Lung (tissue), 12 donors: Measurements from ENCODE around the gene ESCO1. TPM values are rescaled to one million over a fixed set of nuclear protein-coding genes. Genes with fewer than 3 reads are reported as not detected.

Source experiments
- ATAC-seq: fragments of 200-7000 bp; cut with Tn5 transposase; one replicate; pipeline ENCODE4 v1.9.1; 2020; ENCODE audit warnings: moderate number of reproducible peaks; ENCODE audit not compliant: insufficient read depth, low FRiP score
- DNase-seq, 3 donors: peaks; one replicate each; pipeline ENCODE4 v3.0.0-alpha.2; 2013 to 2017
- H3K27ac ChIP-seq, 2 donors: one replicate each; pipeline ENCODE4 v1.5.1; 2013; ENCODE audit warnings: mild to moderate bottlenecking in 2 of 2, moderate library complexity in 2 of 2, control low read depth in 1 of 2, inconsistent platforms in 1 of 2, low read depth in 1 of 2, low read length in 1 of 2
- H3K27me3 ChIP-seq, 3 donors: one replicate each; pipeline ENCODE4 v1.5.1; 2013; ENCODE audit warnings: low read length in 2 of 3; ENCODE audit not compliant: control insufficient read depth in 3 of 3, insufficient read depth in 3 of 3
- H3K36me3 ChIP-seq, 4 donors: one replicate each; pipeline ENCODE4 v1.5.1; 2013; ENCODE audit warnings: low read length in 4 of 4, mild to moderate bottlenecking in 1 of 4, moderate library complexity in 1 of 4; ENCODE audit not compliant: control insufficient read depth in 4 of 4, insufficient read depth in 4 of 4
- H3K4me1 ChIP-seq, 5 donors: one replicate each; pipeline ENCODE4 v1.5.1; 2013; ENCODE audit warnings: low read length in 5 of 5, mild to moderate bottlenecking in 2 of 5, moderate library complexity in 1 of 5; ENCODE audit not compliant: control insufficient read depth in 5 of 5, insufficient read depth in 5 of 5
- H3K4me3 ChIP-seq: one replicate; pipeline ENCODE4 v1.5.1; 2013; ENCODE audit warnings: mild to moderate bottlenecking, control low read depth, moderate library complexity
- H3K9ac ChIP-seq, 2 donors: one replicate each; pipeline ENCODE4 v1.5.1; 2013; ENCODE audit warnings: low read length in 2 of 2, control low read depth in 1 of 2; ENCODE audit not compliant: insufficient read depth in 1 of 2
- H3K9me3 ChIP-seq, 4 donors: one replicate each; pipeline ENCODE4 v1.5.1; 2013; ENCODE audit warnings: low read length in 3 of 4, mild to moderate bottlenecking in 1 of 4, moderate library complexity in 1 of 4; ENCODE audit not compliant: control insufficient read depth in 4 of 4, insufficient read depth in 3 of 4
- CTCF ChIP-seq: IDR thresholded peaks from 2 replicates; pipeline ENCODE4 v1.5.1; 2012; ENCODE audit warnings: mild to moderate bottlenecking; ENCODE audit errors: control extremely low read depth, extremely low read depth
- WGBS, 2 donors: extraction: QIAGEN DNeasy Blood & Tissue Kit; methylation state at CpG; one replicate each; pipeline ENCODE4 v1.1.7; 2013; 5-methylcytosine and 5-hydroxymethylcytosine counted together
- polyA plus RNA-seq, 2 donors: library from polyadenylated mRNA; stranded (reverse); fragments of 200-250 nt; gene quantifications; one replicate each; pipeline ENCODE4 v1.2.1, GENCODE V29; 2013
- total RNA-seq, 2 donors: library from RNA; depleted of rRNA in 1 of 2; stranded (reverse); fragments of >200 nt in 1 of 2; gene quantifications; one replicate each; pipeline ENCODE4 v1.2.1, GENCODE V29; 2014 to 2021
- donor health status: control.
- donor health status: control.
- donor health status: Bipolar disorder and iron deficiency.
- donor health status: healthy.
- donor health status: DM: yes; HTN: yes; CAD: no.

The ESCO1 gene
- total and polyA plus RNA-seq, 4 donors, result 7.7 to 28.2 (median 12.7) TPM

GRCh38 chr18:21548647-21549046 is 51.9 kb downstream of the ESCO1 start:
- peaks cover 0 to 2% (median 0%) of the 10 kb centered on the region in 5 donors for H3K4me1 ChIP-seq
- peaks cover 5 to 14% (median 9%) of the 10 kb centered on the region in 4 donors for H3K36me3 ChIP-seq
- DNase-seq (no peak), ATAC-seq (no peak)
- TF ChIP-seq CTCF, result no peak
- no peaks in the 10 kb centered on the region for H3K27me3 ChIP-seq
- no peak overlapping the region for H3K9ac ChIP-seq
- H3K27ac ChIP-seq, result no peak overlapping the region
- H3K9me3 ChIP-seq, result no peaks in the 10 kb centered on the region
- WGBS, 2 donors, result 99 to 100% methylated on average over 2 of the region's 2 CpGs
- no peak overlapping the region for H3K4me3 ChIP-seq

- no peak for TF ChIP-seq CTCF
- DNase-seq (no peak), ATAC-seq (no peak)
- Histone ChIP-seq H3K27ac (no peak overlapping the region), H3K4me1 (peaks cover 0 to 2% (median 0%) of the 10 kb centered on the region in 5 donors), H3K9me3 (no peaks in the 10 kb centered on the region), H3K4me3 (no peak overlapping the region), H3K9ac (no peak overlapping the region), H3K27me3 (no peaks in the 10 kb centered on the region), H3K36me3 (peaks cover 5 to 14% (median 9%) of the 10 kb centered on the region in 4 donors)
- WGBS, 2 donors, result 97% methylated on average over 5 of the region's 5 CpGs
Observed at GRCh38 chr18:21546423-21546822, 54.1 kb downstream of the ESCO1 start.

GRCh38 chr18:21538230-21538629 is 62.3 kb downstream of the ESCO1 start:
- WGBS, 2 donors, result 94 to 96% methylated on average over 3 of the region's 3 CpGs
- Histone ChIP-seq H3K27ac (no peak overlapping the region), H3K4me3 (no peak overlapping the region), H3K4me1 (peaks cover 0 to 2% (median 0%) of the 10 kb centered on the region in 5 donors), H3K9ac (no peak overlapping the region), H3K27me3 (no peaks in the 10 kb centered on the region), H3K36me3 (peaks cover 7 to 19% (median 12%) of the 10 kb centered on the region in 4 donors), H3K9me3 (no peaks in the 10 kb centered on the region)
- no peak for ATAC-seq
- DNase-seq, result no peak
- no peak for TF ChIP-seq CTCF

- no peaks in the 10 kb centered on the region for H3K27me3 ChIP-seq
- WGBS, 2 donors, result 56 to 65% methylated on average over 1 of the region's 1 CpG
Observed at GRCh38 chr18:21534327-21534726, 66.2 kb downstream of the ESCO1 start.

More at GRCh38 chr18:21534327-21534726, 66.2 kb downstream of the ESCO1 start:
- no peak overlapping the region for H3K27ac ChIP-seq
- ATAC-seq (no peak), DNase-seq (no peak)
- no peaks in the 10 kb centered on the region for H3K9me3 ChIP-seq
- H3K4me3 ChIP-seq, result no peak overlapping the region
- H3K4me1 ChIP-seq, result peaks cover 0 to 2% (median 0%) of the 10 kb centered on the region in 5 donors
- TF ChIP-seq CTCF, result no peak
- H3K9ac ChIP-seq, result no peak overlapping the region
- peaks cover 7 to 24% (median 16%) of the 10 kb centered on the region in 4 donors for H3K36me3 ChIP-seq
